HUDEP-2 (cell line): ENCODE results near the gene PCK2.
A peak's percentile ranks its signal among the peaks of the same experiment; 100 is the strongest.

ENCODE experiments used
- DNase-seq, 76 experiments: peaks; one replicate each; lab custom pipeline; 2025; ENCODE audit not compliant: unreplicated experiment in 76 of 76; lab: John Stamatoyannopoulos, UW

Gene PCK2

GRCh38 chr14:24114532-24115421, 20.7 kb downstream of the PCK2 start, which contains the start of the genes DCAF11 and NRL:
DCAF11 (plus strand) TSS chr14:24114777; CDS start chr14:24115595, 818 bp downstream.
NRL (minus strand) TSS chr14:24114949; CDS start chr14:24082848, 32,101 bp downstream.
- peak; percentile 71 to 100 (median 98) for DNase-seq

- no peak for DNase-seq
These were observed 21.5 kb downstream of the PCK2 start for GRCh38 chr14:24115422-24116127.

DNA sequence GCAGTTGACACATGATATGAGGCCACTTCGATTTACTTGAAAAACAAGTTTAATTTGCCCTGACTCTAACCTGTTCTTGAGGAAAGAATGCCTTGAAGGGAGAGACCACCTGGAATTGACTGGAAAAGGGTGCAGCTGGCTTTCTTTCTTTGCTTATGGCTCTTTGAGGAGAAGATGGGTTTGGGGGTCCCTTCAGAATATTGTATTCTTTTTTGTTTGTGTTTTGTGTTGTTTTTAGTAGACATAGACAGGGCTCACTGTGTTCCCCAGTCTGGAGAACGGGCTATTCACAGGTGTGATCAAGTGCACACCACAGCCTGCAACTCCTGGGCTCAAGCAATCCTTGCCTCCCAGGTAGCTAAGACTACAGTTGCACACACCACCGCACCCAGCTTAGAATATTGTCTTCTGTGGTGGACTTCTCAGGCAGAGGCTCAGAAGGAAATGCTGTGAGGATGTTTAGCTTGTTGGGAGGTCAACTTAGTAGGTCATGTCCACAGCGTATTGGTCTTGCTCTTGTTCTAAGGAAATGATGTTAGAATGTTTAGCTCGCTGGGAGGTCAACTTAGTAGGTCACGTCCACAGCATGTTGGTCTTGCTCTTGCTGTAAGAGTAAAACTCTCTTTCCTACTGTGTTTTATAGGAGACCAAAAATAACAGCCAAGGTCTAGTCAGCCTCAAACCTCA, 22.2 kb downstream of the PCK2 start:
- no peak for DNase-seq

GRCh38 chr14:24117179-24117578, 23.1 kb downstream of the PCK2 start:
- no peak for DNase-seq

GRCh38 chr14:24119691-24120090, 25.6 kb downstream of the PCK2 start:
- no peak for DNase-seq

- DNase-seq: no peak
These were observed 27.1 kb downstream of the PCK2 start for GRCh38 chr14:24121210-24121609.

- DNase-seq: peak in 14 of 76 experiments; percentile 1 to 33 (median 15)
These were observed 28.3 kb downstream of the PCK2 start for GRCh38 chr14:24122416-24122815.

DNA sequence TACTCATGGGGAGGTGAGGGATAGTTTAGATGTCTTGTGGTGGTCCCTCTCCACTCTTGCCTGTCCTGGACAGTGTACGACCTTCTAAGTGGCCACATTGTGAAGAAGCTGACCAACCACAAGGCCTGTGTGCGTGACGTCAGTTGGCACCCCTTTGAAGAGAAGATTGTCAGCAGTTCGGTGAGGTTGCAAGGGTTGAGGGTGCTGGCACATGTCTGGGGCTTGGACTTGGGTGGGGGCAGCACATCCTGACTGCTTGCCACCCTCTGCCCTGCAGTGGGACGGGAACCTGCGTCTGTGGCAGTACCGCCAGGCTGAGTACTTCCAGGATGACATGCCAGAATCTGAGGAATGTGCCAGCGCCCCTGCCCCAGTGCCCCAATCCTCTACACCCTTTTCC, 28.8 kb downstream of the PCK2 start:
- peak in 6 of 76 experiments; percentile 14 to 82 (median 26) for DNase-seq

- DNase-seq: peak in 75 of 76 experiments; percentile 40 to 91 (median 72)
These were observed 29.6 kb downstream of the PCK2 start for GRCh38 chr14:24123424-24124417.

DNA sequence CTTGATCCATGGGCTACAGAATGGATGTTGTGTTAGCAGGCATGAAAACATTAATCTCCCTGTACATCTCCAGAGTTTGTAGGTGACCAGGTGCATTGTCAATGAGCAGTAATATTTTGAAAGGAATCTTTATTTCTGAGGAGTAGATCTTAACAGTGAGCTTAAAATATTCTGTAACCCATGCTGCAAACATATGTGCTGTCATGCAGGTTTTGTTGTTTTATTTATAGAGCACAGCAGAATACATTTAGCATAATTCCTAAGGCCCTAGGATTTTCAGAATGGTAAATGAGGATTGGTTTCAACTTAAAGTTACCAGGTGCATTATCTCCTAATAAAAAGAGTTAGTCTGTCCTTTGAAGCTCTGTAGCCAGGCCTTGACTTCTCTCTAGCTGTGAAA, 32.8 kb downstream of the PCK2 start:
- no peak for DNase-seq

DNA sequence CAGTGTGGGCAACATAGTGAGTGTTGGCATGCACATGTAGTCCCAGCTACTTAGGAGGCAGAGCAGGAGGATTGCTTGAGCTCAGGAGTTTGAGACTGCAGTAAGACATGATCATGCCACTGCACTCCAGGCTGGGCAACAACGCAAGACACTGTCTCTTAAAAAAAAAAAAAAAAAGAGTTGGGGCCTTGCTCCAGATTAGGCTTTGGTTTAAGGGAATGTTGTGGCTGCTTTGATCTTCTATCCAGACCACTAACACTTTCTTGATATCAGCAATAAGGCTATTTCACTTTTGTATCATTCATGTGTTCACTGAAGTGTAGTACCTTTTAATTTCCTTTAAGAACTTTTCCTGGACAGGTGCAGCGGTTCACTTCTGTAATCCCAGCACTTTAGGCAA, 33.6 kb downstream of the PCK2 start:
- DNase-seq: no peak

DNA sequence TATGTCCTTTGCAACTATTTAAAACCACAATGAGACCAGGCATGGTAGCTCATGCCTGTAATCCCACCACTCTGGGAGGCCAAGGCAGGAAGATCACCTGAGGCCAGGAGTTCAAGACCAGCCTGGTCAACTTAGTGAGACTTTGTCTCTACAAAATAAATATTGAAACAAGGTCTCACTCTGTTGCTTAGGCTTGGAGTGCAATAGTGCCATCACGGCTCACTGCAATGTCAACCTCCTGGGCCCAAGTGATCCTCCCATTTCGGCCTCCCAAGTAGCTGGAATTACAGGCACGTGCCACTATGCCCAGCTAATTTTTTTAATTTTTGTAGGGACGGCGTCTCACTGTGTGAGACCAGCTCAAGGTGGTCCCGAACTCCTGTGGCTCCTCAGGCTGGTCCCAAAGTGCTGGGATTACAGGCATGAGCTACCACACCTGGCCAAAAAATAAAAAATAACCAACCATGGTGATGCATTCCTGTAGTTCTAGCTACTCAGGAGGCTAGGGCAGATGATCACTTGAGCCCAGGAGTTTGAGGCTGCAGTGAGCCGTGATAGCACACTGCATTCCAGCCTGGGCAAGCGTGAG, 35.4 kb downstream of the PCK2 start:
- DNase-seq: no peak

GRCh38 chr14:24130380-24130716, 36.2 kb downstream of the PCK2 start, which contains the start of gene FITM1:
FITM1 (plus strand) TSS chr14:24130659; CDS start chr14:24131564, 905 bp downstream.
- DNase-seq: no peak

- peak in 1 of 76 experiments; percentile 9 for DNase-seq
These were observed 36.8 kb downstream of the PCK2 start for GRCh38 chr14:24130717-24131548.

DNA sequence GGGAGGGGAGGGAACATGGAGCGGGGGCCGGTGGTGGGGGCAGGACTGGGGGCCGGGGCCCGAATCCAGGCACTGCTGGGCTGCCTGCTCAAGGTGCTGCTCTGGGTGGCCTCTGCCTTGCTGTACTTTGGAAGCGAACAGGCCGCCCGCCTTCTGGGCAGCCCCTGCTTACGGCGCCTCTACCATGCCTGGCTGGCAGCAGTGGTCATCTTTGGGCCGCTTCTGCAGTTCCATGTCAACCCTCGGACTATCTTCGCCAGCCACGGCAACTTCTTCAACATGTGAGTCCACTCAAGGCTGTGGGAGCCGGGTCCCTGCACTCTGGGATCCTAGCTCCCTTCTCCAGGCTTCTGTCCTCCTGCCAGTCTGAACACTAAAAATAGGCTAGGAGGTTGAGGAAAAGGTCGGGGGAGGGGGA, 37.4 kb downstream of the PCK2 start:
- DNase-seq: no peak

GRCh38 chr14:24132061-24132685, 38.1 kb downstream of the PCK2 start:
- no peak for DNase-seq

DNA sequence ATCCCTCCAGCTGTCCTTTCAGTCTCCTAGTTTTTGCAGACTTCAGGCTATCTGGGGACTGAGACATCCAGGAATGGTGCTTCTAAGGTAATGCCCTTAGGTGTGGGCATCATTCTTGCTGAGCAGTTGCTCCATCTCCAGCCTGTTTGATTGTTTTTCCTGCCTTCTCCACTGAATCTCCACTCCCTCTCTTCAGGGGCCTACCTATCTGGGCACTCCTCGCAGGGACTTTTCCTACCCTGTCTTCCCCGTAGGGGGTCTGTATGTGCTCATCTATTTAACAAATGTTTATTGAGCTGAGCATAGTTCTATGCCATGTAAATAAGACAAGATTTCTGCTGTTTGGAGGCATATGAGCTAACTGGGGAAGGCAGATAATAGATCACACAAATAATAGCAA, 38.9 kb downstream of the PCK2 start:
- DNase-seq: no peak

GRCh38 chr14:24133735-24134134, 39.6 kb downstream of the PCK2 start:
- DNase-seq: no peak
